Fibroblast of lung (primary cell): ENCODE results near the gene KLHL25.

Experiments used
- CTCF ChIP-seq, 2 donors: IDR thresholded peaks in 1 of 2; conservative IDR thresholded peaks in 1 of 2; 1 replicate in 1 of 2; 2 replicates in 1 of 2; pipeline ENCODE4 v1.5.1; 2011 to 2012; ENCODE audit warnings: low read length in 2 of 2, control low read depth in 1 of 2, inconsistent platforms in 1 of 2, low read depth in 1 of 2, mild to moderate bottlenecking in 1 of 2
- EZH2 ChIP-seq: IDR thresholded peaks from 2 replicates; pipeline ENCODE4 v1.5.1; 2012; ENCODE audit warnings: low read length, control low read depth, mild to moderate bottlenecking; ENCODE audit errors: missing control alignments

- TF ChIP-seq CTCF (conservative IDR thresholded peaks at IDR 0.05 in 1 of 2, IDR thresholded peaks at IDR 0.05 in 1 of 2; ENCODE audit: low read depth in 1 of 2, low read length in 2 of 2) (no peak), EZH2 (no peak)
Measured at GRCh38 chr15:85763673-85764633, 30.8 kb downstream of the KLHL25 start.
